Peyer's patch (tissue), 4 donors: ENCODE results near the gene GRIK3.

ENCODE experiments used
- POLR2A ChIP-seq, 2 donors: fragments of 450-650 bp; IDR thresholded peaks; one replicate each; pipeline ENCODE4 v1.5.1; 2017; ENCODE audit warnings: antibody characterized with exemption in 2 of 2, mild to moderate bottlenecking in 2 of 2, moderate library complexity in 2 of 2
- TF ChIP-seq, protein P1 (sequence below), 6 experiments: fragments of 450-650 bp in 4 of 6; fragments of 200-600 bp in 2 of 6; sonication (generic) in 1 of 6; IDR thresholded peaks; one replicate each; pipeline ENCODE4 v1.5.1; 2017 to 2019; ENCODE audit warnings: antibody characterized with exemption in 6 of 6, mild to moderate bottlenecking in 3 of 6, moderate library complexity in 1 of 6

GRCh38 chr1:37068897-37069296, 34.6 kb upstream of the GRIK3 start:
- TF ChIP-seq, protein P1, sequence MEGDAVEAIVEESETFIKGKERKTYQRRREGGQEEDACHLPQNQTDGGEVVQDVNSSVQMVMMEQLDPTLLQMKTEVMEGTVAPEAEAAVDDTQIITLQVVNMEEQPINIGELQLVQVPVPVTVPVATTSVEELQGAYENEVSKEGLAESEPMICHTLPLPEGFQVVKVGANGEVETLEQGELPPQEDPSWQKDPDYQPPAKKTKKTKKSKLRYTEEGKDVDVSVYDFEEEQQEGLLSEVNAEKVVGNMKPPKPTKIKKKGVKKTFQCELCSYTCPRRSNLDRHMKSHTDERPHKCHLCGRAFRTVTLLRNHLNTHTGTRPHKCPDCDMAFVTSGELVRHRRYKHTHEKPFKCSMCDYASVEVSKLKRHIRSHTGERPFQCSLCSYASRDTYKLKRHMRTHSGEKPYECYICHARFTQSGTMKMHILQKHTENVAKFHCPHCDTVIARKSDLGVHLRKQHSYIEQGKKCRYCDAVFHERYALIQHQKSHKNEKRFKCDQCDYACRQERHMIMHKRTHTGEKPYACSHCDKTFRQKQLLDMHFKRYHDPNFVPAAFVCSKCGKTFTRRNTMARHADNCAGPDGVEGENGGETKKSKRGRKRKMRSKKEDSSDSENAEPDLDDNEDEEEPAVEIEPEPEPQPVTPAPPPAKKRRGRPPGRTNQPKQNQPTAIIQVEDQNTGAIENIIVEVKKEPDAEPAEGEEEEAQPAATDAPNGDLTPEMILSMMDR (IDR thresholded peaks at IDR 0.05), result no peak
- no peak for TF ChIP-seq POLR2A (IDR thresholded peaks at IDR 0.05)
